GM19035 (cell line): Measurements from ENCODE around the gene ADAM23.

ENCODE experiments used
- ATAC-seq: cut with Tn5 transposase; IDR thresholded peaks from one replicate; pipeline ENCODE4 v1.9.1; 2021; ENCODE audit not compliant: unreplicated experiment

Gene ADAM23

GRCh38 chr2:206561962-206562361, 118.6 kb downstream of the ADAM23 start:
- peak; percentile 44 for ATAC-seq

GRCh38 chr2:206562375-206562774, 119.0 kb downstream of the ADAM23 start:
- no peak for ATAC-seq

- no peak for ATAC-seq
Observed at GRCh38 chr2:206563374-206563773, 120.0 kb downstream of the ADAM23 start.

- ATAC-seq = no peak
Observed at GRCh38 chr2:206565666-206566065, 122.3 kb downstream of the ADAM23 start.

- ATAC-seq = no peak
Observed at GRCh38 chr2:206569470-206569869, 126.1 kb downstream of the ADAM23 start.

GRCh38 chr2:206570199-206570598, 126.9 kb downstream of the ADAM23 start:
- no peak for ATAC-seq

GRCh38 chr2:206572725-206573124, 129.4 kb downstream of the ADAM23 start:
- no peak for ATAC-seq

GRCh38 chr2:206573793-206574192, 130.5 kb downstream of the ADAM23 start:
- ATAC-seq = no peak

GRCh38 chr2:206584323-206585116, 141.2 kb downstream of the ADAM23 start:
- ATAC-seq = no peak

- ATAC-seq = no peak
Observed at GRCh38 chr2:206585335-206585734, 142.0 kb downstream of the ADAM23 start.

GRCh38 chr2:206586609-206587008, 143.3 kb downstream of the ADAM23 start:
- no peak for ATAC-seq

GRCh38 chr2:206597717-206598218, 154.4 kb downstream of the ADAM23 start:
- ATAC-seq = no peak

- no peak for ATAC-seq
Observed at GRCh38 chr2:206603243-206603642, 159.9 kb downstream of the ADAM23 start.

GRCh38 chr2:206610451-206610850, 167.1 kb downstream of the ADAM23 start:
- ATAC-seq = no peak

- no peak for ATAC-seq
Observed at GRCh38 chr2:206611191-206611590, 167.9 kb downstream of the ADAM23 start.

- ATAC-seq = no peak
Observed at GRCh38 chr2:206611736-206612135, 168.4 kb downstream of the ADAM23 start.

- ATAC-seq = no peak
Observed at GRCh38 chr2:206614811-206615210, 171.5 kb downstream of the ADAM23 start.

- ATAC-seq = no peak
Observed at GRCh38 chr2:206615417-206616089, 172.2 kb downstream of the ADAM23 start.

GRCh38 chr2:206616151-206616550, 172.8 kb downstream of the ADAM23 start:
- ATAC-seq = no peak

GRCh38 chr2:206619011-206619410, 175.7 kb downstream of the ADAM23 start:
- ATAC-seq = no peak

- no peak for ATAC-seq
Observed at GRCh38 chr2:206626108-206626507, 182.8 kb downstream of the ADAM23 start.

GRCh38 chr2:206627632-206628031, 184.3 kb downstream of the ADAM23 start:
- ATAC-seq = no peak
